Gastroesophageal sphincter (tissue), 3 donors: ENCODE data around the gene THAP8.

Experiments used
- POLR2A ChIP-seq, 2 donors: fragments of 450-650 bp; IDR thresholded peaks; one replicate each; pipeline ENCODE4 v1.6.1; 2017; ENCODE audit warnings: antibody characterized with exemption in 2 of 2, mild to moderate bottlenecking in 2 of 2, moderate library complexity in 1 of 2
- TF ChIP-seq, protein P1 (sequence below), 4 experiments: fragments of 200-600 bp in 2 of 4; fragments of 450-650 bp in 2 of 4; sonication (generic) in 1 of 4; IDR thresholded peaks; one replicate each; pipeline ENCODE4 v1.5.1; 2017 to 2019; ENCODE audit warnings: antibody characterized with exemption in 4 of 4, mild to moderate bottlenecking in 2 of 4, moderate library complexity in 2 of 4

DNA sequence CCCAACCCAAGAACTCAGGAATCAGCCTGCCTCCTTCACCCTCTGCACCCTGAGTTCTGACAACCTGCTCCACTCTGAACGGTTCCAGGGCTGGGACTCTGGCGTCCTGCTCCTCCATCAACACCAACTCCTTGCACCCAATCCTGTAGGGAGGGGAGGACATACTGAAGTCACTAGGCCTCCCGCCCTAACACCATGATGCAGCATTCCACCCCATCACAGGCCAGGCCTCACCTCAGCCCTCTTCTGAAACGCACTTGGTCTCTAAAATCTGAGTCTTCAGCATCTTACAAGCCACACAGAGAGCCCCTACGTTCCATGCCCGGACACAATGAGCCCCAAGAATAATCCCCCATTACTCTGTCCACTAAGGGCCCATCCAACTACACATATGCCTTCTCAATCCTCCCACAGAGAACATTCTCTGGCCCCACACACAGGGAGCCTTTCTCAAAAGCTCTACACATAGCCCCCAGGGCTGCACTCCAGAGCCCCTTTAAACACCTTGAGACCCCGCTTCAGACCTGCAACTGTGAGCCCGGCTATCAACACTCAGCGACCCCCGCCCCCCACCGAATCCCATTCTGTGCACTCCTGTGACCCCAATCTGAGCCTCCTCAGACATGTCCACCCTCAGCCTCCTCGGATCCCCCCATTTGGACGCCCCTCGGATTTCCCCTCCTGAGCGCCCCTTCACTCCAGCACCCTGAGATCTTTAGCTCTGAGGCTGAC lies 40.6 kb downstream of the THAP8 start:
- TF ChIP-seq POLR2A (IDR thresholded peaks at IDR 0.05): no peak
- TF ChIP-seq, protein P1, sequence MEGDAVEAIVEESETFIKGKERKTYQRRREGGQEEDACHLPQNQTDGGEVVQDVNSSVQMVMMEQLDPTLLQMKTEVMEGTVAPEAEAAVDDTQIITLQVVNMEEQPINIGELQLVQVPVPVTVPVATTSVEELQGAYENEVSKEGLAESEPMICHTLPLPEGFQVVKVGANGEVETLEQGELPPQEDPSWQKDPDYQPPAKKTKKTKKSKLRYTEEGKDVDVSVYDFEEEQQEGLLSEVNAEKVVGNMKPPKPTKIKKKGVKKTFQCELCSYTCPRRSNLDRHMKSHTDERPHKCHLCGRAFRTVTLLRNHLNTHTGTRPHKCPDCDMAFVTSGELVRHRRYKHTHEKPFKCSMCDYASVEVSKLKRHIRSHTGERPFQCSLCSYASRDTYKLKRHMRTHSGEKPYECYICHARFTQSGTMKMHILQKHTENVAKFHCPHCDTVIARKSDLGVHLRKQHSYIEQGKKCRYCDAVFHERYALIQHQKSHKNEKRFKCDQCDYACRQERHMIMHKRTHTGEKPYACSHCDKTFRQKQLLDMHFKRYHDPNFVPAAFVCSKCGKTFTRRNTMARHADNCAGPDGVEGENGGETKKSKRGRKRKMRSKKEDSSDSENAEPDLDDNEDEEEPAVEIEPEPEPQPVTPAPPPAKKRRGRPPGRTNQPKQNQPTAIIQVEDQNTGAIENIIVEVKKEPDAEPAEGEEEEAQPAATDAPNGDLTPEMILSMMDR (IDR thresholded peaks at IDR 0.05): no peak
